NCI-H69 (cell line): ENCODE measurements around the gene SLC1A7.
"Not testable (repeated sequence)": the region's sequence is repeated elsewhere in the genome, so short reads cannot be mapped to it uniquely, and the experiment has no call there.

Source experiments
- DNase-seq: peaks from one replicate; lab custom pipeline; 2025; lab: John Stamatoyannopoulos, UW

SLC1A7 gene

DNA sequence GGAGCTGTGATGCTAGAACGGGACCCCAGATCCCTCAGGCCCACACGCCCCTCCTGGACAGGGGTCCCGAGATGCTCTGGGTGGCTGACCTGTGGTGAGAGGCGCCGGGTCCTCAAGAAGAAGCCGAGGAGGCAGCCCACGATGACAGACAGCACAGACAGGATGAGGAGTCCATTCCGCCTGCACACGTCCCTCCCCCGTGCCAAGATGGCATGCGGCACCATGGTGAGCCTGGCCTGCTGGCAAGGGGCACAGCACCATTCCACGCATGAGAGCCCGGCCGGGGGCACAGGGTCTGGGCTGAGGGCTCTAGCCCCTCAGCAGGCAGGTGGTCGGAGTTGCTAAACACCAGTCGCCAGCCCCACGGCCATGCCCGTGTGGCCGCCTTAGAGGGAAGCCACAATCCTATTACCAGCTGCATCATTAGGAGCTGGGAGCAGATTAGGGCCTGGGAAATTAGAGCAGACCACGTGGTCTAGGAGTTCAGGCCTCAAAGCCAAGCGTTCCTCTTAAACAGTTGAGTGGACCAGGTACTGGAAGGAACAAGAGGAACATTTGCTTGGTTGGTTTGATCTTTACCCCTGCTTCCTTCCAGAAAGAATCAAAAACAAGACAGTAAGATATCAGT lies at the start of gene SLC1A7:
SLC1A7 (minus strand) TSS at position 413 of the 628 bp plus-strand sequence; CDS start at position 224, 189 bp downstream.
- DNase-seq: no peak

DNA sequence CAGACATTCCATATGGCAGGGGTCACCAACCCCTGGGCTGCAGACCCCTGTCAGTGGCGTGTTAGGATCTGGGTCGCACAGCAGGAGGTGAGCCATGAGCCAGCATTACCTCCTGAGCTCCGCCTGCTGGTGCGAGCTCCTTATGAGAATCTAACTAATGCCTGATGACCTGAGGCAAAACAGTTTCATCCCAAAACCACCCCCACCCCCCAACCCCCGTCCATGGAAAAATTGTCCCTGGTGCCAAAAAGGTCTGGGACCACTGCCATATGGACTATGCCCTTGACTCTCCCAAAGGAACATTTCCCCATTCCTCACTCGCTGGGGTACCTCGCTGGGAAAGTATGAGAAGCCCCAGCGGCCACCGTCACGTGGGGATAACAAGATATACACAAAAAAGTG lies 47.8 kb upstream of the SLC1A7 start:
- DNase-seq: no peak

DNA sequence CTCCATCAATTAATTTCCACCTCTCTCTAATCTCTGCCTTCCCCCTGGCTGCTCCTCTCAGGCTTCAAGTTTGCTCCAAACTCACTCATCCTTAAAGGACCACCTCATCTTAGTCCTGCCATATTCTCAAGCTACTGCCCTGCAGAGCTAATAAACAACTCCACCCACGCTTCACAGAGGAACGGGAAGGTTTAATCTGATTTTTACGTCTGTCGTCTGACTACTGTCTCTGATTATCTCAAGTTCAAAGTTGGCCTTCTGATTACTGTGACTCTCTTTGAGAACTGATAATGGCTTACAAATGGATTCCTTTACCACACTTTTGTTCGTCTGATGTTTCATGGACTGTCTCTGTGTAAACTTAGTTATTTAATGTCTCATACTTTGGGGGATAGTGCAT lies 46.6 kb upstream of the SLC1A7 start:
- DNase-seq: no peak

DNA sequence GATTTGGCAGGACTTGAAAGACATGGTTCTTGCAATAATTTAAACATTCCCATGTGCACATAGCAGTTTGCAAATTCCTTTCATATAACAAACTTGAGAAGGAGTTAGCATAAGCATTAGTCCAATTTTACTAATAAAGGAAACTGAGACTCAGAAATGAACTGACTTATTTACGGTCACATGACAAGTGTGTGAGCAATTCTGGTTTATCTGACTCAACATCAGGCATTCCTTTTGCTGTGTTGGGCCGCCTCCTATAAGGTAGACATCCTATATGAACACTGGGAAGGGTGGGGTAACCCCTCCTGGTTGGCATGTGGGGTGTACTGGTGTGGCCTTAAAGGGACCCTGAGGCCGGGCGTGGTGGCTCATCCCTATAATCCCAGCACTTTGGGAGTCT lies 45.7 kb upstream of the SLC1A7 start:
- DNase-seq: no peak

DNA sequence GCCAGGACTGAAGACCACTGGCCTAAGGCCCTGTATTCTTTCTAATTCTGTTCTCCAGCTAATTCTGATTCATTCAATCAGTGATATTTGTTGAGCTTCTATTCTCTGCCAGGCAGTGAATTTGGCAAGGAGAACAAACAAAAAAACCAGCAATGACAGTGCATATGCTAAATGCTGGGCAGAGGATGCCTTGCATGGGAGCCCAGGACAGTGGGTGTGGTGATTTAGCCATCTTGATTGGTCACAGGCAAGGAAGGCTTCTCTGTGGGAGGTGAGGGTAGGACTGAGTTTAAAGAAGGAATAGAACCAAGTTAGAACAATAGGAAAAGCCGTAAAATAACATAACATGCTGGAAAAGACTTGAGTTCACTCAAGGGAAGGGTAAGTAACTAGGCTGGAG lies 45.0 kb upstream of the SLC1A7 start:
- no peak for DNase-seq

DNA sequence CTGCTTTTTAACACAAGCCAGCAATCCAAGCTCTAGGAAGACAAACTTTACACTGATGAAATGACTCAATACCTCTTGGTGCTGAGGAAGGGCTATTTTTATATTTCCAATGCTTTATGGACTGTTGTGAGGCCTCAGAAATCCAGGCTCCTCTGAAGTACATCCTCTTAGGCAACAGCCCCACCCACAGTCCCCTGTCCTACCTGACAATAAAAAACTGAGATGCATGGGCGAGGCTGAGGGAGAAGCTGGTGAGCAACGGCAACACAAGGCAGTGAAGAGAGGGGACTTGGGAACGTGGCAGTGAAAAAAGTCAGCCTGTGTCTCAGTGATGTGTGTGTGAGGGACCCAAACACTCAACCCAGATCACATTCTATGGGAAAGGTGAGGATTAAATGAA lies 44.1 kb upstream of the SLC1A7 start:
- no peak for DNase-seq

DNA sequence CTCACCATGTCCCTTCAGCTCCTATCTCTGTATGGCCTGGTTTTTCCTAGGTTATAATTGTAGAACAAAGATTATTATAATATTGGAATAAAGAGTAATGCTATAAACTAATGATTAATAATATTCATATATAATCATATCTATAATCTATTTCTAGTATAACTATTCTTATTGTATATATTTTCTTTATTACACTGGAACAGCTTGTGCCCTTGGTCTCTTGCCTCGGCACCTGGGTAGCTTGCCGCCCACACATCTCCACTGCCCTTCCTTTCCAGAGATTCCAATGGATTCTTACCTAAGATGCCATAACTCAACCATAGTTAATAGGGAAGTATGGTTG lies 43.5 kb upstream of the SLC1A7 start:
- DNase-seq: not testable (repeated sequence)

DNA sequence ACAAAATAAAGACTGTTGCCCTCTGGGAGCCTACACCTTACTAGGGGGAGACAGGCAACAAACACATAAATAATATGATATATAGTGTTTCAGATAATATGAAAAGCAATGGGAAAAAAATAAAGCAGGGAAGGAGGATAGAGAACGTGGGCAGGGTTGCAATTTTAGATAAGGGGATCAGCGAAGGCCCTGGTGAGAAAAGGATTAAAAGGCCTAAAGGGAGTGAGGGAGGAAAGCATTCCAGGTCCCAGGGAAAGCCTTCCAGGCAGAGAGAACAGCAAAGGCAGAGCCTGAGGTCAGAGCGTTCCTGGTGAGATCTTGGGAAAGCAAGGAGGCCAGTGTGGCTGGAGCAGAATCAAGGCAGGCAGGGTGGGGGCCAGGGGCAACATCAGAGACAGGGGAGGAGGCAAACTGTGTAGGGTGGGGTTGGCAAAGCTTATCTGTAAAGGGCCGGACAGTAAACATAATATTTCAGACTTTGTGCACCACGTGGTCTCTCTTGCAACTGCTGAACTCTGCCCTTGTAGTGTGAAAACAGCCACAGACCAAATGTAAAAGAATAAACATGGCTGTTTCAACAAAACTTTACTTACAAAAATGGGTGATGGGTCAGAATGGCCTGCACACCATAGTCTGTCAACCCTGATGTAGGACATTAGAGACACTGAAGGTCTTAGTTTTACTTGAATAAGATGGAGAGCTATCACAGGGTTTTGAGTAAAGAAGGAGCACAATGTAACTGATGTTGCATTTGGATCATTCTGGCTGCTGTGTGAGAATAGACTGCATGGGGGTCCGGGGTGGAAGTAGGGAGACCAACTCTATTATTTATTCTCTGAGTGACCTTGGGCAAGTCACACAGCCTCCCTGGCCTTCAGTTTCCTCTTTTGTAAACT lies 40.9 kb upstream of the SLC1A7 start:
- no peak for DNase-seq

DNA sequence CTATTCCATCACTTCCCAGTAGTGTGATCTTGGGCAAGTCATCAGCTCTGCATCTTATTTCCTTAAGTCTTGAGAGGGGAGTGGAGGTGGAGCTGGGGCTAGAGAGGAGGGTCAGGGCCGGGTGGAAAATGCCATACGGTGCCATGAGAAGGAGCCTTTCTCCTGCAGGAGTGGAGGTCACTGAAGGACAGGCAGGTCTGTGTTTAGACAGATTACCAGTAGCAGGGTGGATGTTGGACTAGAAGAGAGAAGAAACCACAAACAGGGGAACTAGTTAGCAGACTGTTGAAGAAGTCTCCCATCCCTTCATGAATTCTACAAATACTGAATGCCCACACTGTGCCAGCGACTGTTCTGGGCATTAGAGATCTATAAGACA lies 40.3 kb upstream of the SLC1A7 start:
- no peak for DNase-seq

DNA sequence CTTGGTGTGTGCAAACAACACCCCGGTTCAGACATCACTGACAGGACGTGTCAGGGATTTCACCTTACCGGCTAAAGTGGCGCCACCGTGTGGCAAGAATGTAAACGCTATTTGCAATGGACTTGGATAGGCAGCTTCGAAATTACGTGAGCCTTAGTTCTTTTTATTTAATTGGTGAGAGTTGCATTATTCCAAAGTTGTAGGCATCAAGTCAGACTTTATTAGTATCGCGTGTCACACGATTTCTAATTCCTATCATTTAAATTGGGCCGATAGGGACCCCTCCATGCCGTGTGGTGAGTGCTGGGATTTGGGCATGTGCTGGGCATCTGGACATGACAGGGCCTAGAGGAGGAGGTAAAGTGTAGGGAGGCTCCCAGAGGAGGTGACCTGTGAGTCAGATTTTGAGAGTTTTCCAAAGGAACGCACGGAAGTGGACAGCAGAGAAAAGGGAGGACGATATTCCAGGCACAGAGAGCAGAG lies 39.7 kb upstream of the SLC1A7 start:
- DNase-seq: peak; percentile 78

DNA sequence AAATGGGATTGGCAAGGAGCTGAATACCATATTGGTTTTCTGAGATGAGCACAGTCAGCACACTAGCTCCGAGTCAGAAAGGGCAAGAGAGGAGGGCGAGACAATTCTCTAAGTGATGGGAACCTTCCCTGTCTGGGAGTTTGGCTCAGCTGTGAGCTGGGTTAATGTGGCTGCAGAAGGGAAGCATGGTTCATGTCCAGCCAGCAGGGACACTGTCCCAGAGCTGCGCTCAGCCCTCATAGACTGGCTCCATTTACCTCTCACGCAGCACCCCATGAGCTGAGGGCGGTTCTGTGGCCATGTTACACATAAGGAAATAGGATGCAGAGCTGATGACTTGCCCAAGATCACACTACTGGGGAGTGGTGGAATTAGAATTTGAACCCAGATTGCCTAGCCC lies 38.5 kb upstream of the SLC1A7 start:
- DNase-seq: no peak

DNA sequence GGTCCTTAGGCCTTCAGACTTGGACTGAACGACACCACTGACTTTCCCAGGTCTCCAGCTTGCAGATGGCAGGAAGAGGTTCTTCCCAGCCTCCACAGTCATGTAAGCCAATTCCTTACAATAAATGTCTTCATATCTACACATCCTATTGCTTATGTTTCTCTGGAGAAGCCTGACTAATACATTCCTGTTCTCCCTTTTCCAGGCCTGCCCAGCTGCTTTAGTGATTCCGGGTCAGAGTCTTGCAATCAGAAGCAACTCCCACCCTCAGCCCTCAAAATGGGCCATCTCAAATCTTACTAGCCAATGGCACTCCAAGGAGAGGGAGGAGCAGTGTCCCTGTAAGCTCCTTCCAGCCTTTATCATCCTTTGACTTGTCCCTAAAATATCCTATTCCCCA lies 37.8 kb upstream of the SLC1A7 start:
- no peak for DNase-seq

DNA sequence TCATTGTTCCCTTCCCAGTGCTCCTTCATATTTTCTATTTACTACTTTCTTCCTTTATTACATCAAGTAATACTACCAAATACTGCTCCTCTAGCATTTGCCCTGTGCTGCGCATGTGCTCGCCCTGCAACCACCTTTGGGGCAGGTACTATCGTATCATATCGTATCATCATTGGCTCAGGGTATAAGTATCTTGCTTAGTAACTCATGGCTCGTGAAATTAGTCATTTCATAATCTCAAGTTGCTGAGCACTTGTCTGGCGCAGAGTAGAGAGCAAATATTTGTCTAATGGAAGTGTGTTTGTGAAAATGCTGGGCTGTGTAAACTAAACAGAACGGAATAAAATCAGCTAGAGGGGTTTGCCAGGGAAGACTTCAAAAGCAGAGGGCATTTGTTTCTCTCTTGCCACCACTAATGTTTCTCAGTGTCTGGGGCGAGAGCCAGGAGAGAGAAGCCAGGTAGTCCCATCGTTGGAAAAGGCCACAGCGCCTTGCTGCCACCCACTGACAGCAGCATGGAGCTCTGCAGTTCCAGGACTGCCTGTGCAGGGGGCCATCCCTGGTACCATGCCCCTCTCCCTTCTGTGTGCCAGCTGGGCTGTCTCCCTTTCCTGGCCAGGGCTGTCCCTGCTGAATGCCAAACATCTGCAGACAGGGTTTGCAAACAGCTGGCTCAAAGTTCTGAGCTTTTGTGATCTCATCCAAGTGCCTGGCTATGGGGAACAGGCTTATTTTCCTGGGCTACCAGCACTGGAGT lies 34.2 kb upstream of the SLC1A7 start:
- DNase-seq: peak; percentile 76

DNA sequence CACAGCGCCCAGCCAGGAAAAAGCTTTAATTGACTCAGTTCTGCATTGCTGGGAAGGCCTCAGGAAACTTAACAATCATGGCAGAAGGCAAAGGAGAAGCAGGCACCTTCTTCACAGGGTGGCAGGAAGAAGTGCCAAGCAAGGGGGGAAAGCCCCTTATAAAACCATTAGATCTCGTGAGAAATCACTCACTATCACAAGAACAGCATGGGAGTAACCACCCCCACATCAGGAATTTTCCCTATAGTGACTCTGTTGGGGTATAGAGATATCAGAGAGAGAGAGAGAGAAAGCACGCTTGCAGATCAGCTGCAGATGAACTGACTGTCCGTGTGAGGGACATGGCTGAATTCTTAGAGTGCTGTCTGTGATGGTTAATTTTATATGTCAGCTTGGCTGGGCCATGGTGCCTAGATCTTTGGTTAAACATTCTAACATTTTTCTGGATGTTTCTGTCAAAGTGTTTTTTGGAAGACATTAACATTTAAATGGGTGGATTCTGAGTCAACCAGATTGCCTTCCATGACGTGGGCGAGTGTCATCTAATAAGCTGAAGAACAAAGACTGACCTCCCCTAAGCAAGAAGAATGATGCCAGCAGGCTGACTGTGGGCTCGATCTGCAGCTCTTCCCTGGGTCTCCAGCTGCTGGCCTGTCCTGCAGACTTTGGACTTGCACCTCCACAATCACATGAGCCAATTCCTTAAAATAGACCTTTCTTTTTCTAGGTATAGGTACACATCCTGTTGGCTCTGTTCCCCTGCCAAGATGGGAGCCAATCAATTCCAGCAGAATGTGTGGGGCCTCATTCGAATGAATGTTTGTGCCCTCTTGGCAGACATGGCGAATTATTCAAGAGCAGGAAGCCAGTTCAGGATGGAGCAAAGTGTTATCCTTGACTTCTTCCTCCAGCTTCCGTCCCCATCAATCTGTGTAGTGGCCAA lies 32.8 kb upstream of the SLC1A7 start:
- peak; percentile 30 for DNase-seq

DNA sequence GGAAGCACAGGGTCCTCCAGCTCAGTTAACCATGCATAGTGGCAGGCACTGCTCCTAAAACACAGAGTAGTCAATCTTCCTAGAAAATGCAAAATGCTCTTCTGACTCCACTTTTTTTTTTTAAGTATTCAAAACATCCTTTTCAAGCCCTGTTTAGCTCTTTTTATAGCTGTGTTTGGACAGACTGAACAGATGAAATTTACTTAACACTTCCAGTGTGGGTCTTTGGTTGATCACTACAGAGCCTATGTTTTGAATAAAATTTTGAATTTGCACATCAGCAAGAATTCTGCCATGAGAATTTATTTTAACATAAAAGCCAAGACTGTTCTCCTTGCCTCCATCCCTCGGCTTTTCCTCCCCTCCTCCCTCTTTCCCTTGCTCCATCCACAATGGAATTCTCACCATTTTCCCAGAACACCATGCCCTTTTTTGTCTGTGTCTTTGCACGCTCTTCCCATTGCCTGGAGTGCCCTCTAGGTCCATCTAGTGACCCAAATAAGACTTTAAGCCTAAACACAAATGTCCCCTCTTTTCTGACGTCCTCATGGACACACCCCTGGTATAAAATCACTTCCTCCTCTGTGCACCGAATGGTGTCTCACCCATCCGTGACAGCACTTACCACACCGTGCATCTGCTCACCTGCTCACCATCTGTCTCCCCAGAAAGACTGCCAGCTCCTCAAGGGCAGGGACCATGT lies 30.1 kb upstream of the SLC1A7 start:
- DNase-seq: peak; percentile 93

DNA sequence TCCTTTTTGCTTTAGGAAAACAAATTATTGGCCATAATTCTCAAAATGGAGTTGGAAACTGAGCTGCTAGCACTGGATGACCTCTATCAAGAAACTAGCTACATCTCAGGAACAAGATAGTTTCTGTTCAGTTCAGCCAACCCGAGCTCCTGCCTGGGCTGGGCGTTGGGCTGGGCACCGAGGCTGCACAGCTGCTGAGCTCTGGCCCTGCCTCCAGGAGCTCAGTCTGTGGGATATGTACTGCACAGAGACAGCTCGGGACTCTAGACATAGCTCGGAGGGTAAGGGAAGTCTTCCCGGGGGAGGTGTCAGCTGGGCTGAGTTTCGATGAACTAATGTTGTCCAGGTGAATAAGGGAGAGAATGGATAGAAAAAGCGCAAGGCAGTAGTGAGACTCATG lies 24.5 kb upstream of the SLC1A7 start:
- no peak for DNase-seq

DNA sequence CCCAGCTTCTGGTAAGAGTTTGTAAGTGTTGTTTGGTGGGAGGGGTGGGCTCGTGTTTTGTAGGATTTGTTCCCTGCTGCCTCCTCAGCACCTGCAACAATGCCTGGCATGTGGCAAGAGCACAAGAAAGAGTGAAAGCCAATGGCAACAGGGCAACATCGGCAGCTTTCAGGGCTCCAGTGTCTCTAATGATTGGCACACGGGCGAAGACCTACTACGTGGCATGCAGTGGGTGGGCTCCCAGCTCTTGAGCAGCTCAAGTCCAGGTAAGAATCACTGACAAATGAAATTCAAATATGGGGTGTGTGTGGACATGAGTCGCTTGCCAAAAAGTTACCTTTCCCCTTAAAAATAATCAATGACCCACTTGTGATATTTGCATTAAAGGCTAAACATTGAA lies 23.9 kb upstream of the SLC1A7 start:
- no peak for DNase-seq

DNA sequence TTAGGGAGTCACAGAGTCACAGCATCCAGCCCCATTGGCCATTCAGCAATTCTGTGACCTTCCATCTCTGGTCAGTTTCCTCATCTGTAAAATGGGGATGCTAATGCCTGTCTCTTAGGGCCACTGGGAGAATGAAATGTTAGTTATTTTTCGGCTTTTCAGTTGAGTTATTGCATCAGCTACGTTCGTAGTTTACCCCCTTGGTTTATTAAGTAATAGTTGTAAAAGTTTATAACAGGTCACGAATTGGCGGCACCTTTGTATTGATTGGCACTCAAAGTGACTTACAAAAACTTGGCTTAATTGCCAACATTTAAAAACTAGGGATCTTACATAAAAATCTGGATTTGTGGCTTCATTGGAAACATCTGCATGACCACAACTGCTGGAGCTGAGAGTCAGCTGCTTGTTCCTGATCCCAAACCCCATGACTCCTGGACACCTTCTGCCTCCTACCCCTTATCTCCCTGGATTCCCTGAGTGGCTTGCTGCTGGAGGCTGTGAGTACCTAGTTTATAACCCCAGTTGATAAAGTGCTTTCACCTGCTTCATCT lies 23.0 kb upstream of the SLC1A7 start:
- no peak for DNase-seq

DNA sequence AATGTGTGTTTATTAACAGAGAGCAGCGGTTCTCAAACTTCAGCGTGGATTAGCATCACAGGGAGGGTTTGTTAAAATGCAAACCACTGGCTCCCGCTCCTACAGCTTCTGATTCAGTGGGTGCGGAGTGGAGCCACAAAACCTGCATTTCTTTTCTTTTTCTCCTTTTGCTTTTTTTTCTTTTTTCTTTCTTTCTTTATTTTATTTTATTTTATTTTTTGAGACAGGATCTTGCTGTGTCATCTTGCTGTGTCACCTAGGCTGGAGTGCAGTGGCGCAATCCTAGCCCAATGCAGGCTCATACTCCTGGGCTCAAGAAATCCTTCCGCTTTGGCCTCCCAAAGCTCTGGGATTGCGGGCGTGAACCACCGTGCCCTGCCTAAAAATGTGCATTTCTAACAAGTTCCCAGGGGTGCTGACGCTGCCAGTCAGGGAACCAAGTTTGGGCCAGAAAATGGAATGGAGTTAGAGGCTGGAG lies 20.9 kb upstream of the SLC1A7 start:
- DNase-seq: no peak

DNA sequence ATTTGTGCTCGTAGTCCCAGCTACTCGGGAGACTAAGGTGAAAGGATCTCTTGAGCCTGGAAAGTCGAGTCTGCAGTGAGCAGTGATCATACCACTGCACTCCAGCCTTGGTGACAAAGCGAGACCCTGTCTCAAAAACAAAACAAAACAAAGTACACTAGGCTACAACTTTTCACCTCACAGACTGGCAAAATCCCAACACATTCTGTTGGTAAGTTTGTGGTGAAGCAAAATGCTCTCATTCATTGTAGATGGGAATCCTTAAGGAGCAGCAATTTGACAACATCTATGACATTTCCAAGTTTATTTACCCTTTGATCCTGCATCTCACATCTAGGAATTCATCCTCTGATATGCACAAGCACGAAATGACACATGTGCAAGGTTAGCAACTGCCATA lies 20.2 kb upstream of the SLC1A7 start:
- no peak for DNase-seq
